Activated naive CD8-positive, alpha-beta T cell treated with anti-CD3 and anti-CD28 coated beads, Interleukin-2, amount 10 ng/mL, durations not matched to agents 7 days and 5 days (primary cell): ENCODE measurements around the gene LAYN. TPM values are rescaled to one million over a fixed set of nuclear protein-coding genes. Genes with fewer than 3 reads are reported as not detected.

Experiments used
- ATAC-seq: fragments of 150-1000 bp; cut with Tn5 transposase; one replicate; pipeline ENCODE4 v1.10.0; 2021; ENCODE audit warnings: low read depth, moderate library complexity
- POLR2A ChIA-PET: fragments of 350-600 bp; sonication (Branson Sonifier 250); formaldehyde crosslinking; loops from one replicate; lab custom pipeline; 2021; ENCODE audit warnings: antibody characterized with exemption; lab: Charles Lee
- DNase-seq: peaks from one replicate; pipeline ENCODE4 v3.0.0; 2021
- H3K27ac Mint-ChIP-seq: one replicate; pipeline ENCODE4 v1.8.0; 2022; ENCODE audit warnings: mild to moderate bottlenecking, mixed read lengths
- H3K27me3 Mint-ChIP-seq: one replicate; pipeline ENCODE4 v1.8.0; 2022; ENCODE audit warnings: mild to moderate bottlenecking, moderate library complexity, mixed read lengths
- H3K36me3 Mint-ChIP-seq: one replicate; pipeline ENCODE4 v1.8.0; 2021; ENCODE audit warnings: mild to moderate bottlenecking, mixed read lengths
- H3K4me1 Mint-ChIP-seq: one replicate; pipeline ENCODE4 v1.8.0; 2021; ENCODE audit warnings: mixed read lengths
- H3K4me3 Mint-ChIP-seq: one replicate; pipeline ENCODE4 v1.8.0; 2022; ENCODE audit warnings: mild to moderate bottlenecking, moderate library complexity, mixed read lengths
- H3K9me3 Mint-ChIP-seq: one replicate; pipeline ENCODE4 v1.8.0; 2021; ENCODE audit warnings: mixed read lengths
- total RNA-seq, 2 experiments: library from RNA; stranded (reverse); gene quantifications; one replicate each; pipeline ENCODE4 v1.2.3, GENCODE V29; 2021

Gene LAYN
- 10 to 100 TPM; 24.0 to 27.0 TPM for total RNA-seq

DNA sequence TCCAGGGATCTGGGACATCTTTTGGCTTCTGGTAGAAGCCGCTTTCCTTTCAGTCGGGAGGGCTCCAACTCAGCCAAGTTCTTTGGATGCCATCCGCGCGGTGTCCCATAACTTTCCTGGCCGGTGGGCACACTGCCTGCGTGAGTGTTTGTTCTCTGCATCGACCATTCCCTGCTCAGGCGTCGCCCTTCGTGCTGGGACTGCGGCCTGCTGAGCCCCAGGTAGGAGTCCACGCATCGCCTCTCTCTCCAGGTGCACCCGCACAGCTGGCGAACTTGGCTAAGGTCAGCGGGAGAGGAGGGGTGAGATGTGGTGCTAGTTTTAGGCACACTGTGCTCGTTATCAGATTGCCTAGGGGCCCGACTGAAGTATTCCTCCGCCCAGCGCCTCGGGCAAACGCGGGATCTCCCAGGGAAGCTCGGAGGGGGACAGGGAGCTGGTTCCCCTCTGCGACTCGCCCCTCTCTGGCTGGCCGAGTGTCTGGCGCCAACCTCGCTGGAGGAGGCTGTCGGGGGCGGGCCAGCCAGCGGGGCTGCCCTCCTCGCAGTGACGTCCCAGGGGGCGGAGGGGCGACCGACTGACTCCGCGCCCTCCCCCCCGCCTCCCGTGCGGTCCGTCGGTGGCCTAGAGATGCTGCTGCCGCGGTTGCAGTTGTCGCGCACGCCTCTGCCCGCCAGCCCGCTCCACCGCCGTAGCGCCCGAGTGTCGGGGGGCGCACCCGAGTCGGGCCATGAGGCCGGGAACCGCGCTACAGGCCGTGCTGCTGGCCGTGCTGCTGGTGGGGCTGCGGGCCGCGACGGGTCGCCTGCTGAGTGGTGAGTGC is at the start of gene LAYN:
Gene LAYN (plus strand): TSS at position 607 of the 823 bp plus-strand sequence. CDS start 124 bp downstream, at position 731.
- H3K4me3 Mint-ChIP-seq, result peak within 1 kb of the TSS; percentile 86
- DNase-seq (peak; percentile 84), ATAC-seq (peak; percentile 51)
- no peaks in the 10 kb centered on the region for H3K9me3 Mint-ChIP-seq
- peaks cover 49% of the 10 kb centered on the region for H3K4me1 Mint-ChIP-seq
- peak within 1 kb of the TSS; percentile 88 for H3K27ac Mint-ChIP-seq
- POLR2A ChIA-PET, result interaction anchor here (1.6 to 3.6 kb wide), 6 partner anchors 7 to 85 kb away, joined by 6 to 35 read pairs (median 11); partner anchors contain the start of genes BTG4 and HOATZ
- H3K36me3 Mint-ChIP-seq, result peaks cover 16% of the 10 kb centered on the region
- peaks cover 9% of the 10 kb centered on the region for H3K27me3 Mint-ChIP-seq

DNA sequence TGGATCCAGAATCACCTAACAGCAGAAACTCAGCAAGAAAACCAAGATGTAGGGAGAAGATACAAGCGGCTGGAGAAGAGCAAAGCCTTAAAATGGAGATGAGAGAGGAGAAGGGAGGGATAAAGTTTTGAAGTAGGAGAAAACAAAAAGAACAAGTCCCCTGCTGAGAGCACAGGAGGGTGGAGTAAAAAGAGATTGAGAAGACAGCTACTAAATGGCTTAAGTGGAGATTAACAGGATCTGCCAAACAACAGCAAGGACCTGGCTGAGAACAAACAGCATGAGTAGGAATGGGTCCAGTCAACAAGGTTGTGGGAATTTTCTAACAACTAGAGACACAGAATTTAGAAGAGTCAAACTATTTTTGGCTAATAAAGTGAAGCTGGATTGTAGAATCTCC is 46.5 kb upstream of the LAYN start:
- peaks cover 29% of the 10 kb centered on the region for H3K27me3 Mint-ChIP-seq
- no peak for ATAC-seq
- DNase-seq, result no peak
- H3K27ac Mint-ChIP-seq, result no peak overlapping the region
- POLR2A ChIA-PET, result no interaction called here
- H3K4me3 Mint-ChIP-seq, result no peak overlapping the region
- no peaks in the 10 kb centered on the region for H3K4me1 Mint-ChIP-seq
- H3K9me3 Mint-ChIP-seq, result no peaks in the 10 kb centered on the region
- no peaks in the 10 kb centered on the region for H3K36me3 Mint-ChIP-seq

GRCh38 chr11:111499483-111499882 is 41.0 kb upstream of the LAYN start:
- no peak overlapping the region for H3K4me3 Mint-ChIP-seq
- POLR2A ChIA-PET, result no interaction called here
- H3K4me1 Mint-ChIP-seq, result no peaks in the 10 kb centered on the region
- DNase-seq (no peak), ATAC-seq (no peak)
- peaks cover 28% of the 10 kb centered on the region for H3K27me3 Mint-ChIP-seq
- no peaks in the 10 kb centered on the region for H3K9me3 Mint-ChIP-seq
- no peak overlapping the region for H3K27ac Mint-ChIP-seq
- H3K36me3 Mint-ChIP-seq, result no peaks in the 10 kb centered on the region

- no peak overlapping the region for H3K4me3 Mint-ChIP-seq
- no peaks in the 10 kb centered on the region for H3K4me1 Mint-ChIP-seq
- no peaks in the 10 kb centered on the region for H3K36me3 Mint-ChIP-seq
- no peak for DNase-seq
- no peak for ATAC-seq
- H3K9me3 Mint-ChIP-seq, result peaks cover under 1% of the 10 kb centered on the region
- POLR2A ChIA-PET, result no interaction called here
- no peak overlapping the region for H3K27ac Mint-ChIP-seq
- peaks cover 25% of the 10 kb centered on the region for H3K27me3 Mint-ChIP-seq
These were observed 40.0 kb upstream of the LAYN start for GRCh38 chr11:111500481-111500880.

DNA sequence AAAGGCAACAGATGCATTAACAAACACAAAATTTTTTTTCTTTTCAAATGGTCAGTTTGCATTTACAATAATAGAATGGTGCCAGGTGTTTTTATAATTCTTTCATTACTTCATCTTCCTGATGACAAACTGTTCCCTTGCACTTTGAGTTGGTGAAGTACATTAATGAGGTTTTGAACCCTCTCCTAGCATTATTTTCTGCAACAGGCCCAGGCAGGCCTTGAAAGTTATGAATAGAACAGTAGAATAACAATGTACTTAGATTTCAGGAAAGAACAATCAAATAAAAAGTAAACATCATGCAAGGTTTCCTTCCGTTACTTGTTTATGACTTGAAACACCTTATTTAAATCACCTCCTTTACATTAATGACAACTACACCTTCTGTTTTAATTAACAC is 37.9 kb upstream of the LAYN start:
- Mint-ChIP-seq H3K27ac (no peak overlapping the region), H3K9me3 (peaks cover 2% of the 10 kb centered on the region), H3K4me3 (no peak overlapping the region), H3K36me3 (no peaks in the 10 kb centered on the region), H3K4me1 (no peaks in the 10 kb centered on the region), H3K27me3 (peaks cover 31% of the 10 kb centered on the region)
- ATAC-seq (no peak), DNase-seq (no peak)
- POLR2A ChIA-PET, result interaction anchor here (1.2 kb wide), 1 partner anchor 39 kb away, joined by 3 read pairs; no protein-coding TSS in a partner anchor

DNA sequence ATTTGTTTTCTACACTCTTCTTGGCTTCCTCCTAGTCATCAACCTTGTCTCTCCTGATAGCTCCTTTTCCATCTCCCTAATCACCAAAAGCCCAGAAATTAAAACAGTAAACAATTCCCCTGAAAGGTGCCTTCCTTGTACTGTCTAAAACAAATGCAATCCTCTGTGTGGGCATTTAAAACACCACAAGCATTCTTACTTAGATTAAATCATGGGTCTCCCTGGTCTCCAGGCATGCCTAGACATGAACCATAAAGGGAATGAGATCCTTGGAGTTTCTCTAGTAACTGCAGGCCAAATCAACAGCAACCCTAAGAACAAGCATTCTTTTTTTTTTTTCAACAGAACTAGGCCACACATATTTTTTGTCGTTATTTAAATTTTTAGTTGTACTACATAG is 30.2 kb upstream of the LAYN start:
- POLR2A ChIA-PET, result interaction anchor here (1.1 kb wide), 1 partner anchor 29 kb away, joined by 3 read pairs; no protein-coding TSS in a partner anchor
- Mint-ChIP-seq H3K36me3 (peaks cover 6% of the 10 kb centered on the region), H3K4me3 (no peak overlapping the region), H3K4me1 (peaks cover 21% of the 10 kb centered on the region), H3K9me3 (peaks cover 8% of the 10 kb centered on the region), H3K27me3 (peaks cover 40% of the 10 kb centered on the region), H3K27ac (peak overlapping the region; percentile 66)
- no peak for ATAC-seq
- no peak for DNase-seq

- ATAC-seq (peak; percentile 65), DNase-seq (peak; percentile 62)
- POLR2A ChIA-PET, result interaction anchor here (1.4 to 3.5 kb wide), 4 partner anchors 11 to 28 kb away, joined by 5 to 40 read pairs (median 22); partner anchors contain the start of gene LAYN
- Mint-ChIP-seq H3K36me3 (peaks cover 6% of the 10 kb centered on the region), H3K4me3 (peak within 1 kb of the TSS; percentile 89), H3K4me1 (peaks cover 21% of the 10 kb centered on the region), H3K27me3 (peaks cover 35% of the 10 kb centered on the region), H3K27ac (peak within 1 kb of the TSS; percentile 88), H3K9me3 (peaks cover 6% of the 10 kb centered on the region)
These were observed 28.0 kb upstream of the LAYN start, which contains the start of gene BTG4 for GRCh38 chr11:111512296-111513239. Gene BTG4 (minus strand): TSS chr11:111512386. CDS start chr11:111498776, 13,610 bp downstream.

DNA sequence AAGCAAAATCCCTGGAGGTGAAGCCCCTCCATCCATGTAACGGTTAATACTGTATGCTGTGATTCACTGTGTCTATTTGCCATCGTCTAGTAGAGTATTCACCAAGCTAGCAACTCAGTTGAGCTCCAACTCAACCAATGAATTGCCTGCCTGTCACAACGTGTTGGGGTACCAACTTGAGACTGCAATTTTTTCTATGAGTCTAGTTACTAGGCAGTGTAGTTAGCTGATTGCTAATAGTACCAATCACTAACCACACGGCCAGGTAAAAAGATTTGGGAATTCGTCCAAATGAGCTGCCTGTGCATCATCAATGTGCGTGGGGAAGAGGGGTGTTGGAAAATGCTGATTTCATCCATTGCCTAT is 27.3 kb upstream of the LAYN start:
- Mint-ChIP-seq H3K4me1 (peaks cover 17% of the 10 kb centered on the region), H3K9me3 (peaks cover 2% of the 10 kb centered on the region), H3K36me3 (peaks cover 6% of the 10 kb centered on the region), H3K27me3 (peaks cover 28% of the 10 kb centered on the region), H3K27ac (no peak overlapping the region), H3K4me3 (peak overlapping the region; percentile 70)
- ATAC-seq, result no peak
- POLR2A ChIA-PET, result interaction anchor here (1.4 to 3.5 kb wide), 4 partner anchors 10 to 27 kb away, joined by 5 to 40 read pairs (median 22); partner anchors contain the start of gene LAYN
- no peak for DNase-seq

- H3K27me3 Mint-ChIP-seq, result peaks cover 27% of the 10 kb centered on the region
- H3K4me1 Mint-ChIP-seq, result peaks cover 17% of the 10 kb centered on the region
- H3K9me3 Mint-ChIP-seq, result peaks cover 2% of the 10 kb centered on the region
- H3K4me3 Mint-ChIP-seq, result peak within 1 kb of the TSS; percentile 83
- POLR2A ChIA-PET, result interaction anchor here (3.4 to 3.5 kb wide), 2 partner anchors 18 to 26 kb away, joined by 35 to 40 read pairs; partner anchors contain the start of gene LAYN
- ATAC-seq (peak; percentile 19), DNase-seq (peak; percentile 56)
- peaks cover 6% of the 10 kb centered on the region for H3K36me3 Mint-ChIP-seq
- H3K27ac Mint-ChIP-seq, result no peak within 1 kb of the TSS
These were observed 26.1 kb upstream of the LAYN start, which contains the start of gene HOATZ for GRCh38 chr11:111514216-111515031. Gene HOATZ (plus strand): TSS chr11:111514778. CDS start chr11:111514785, 7 bp downstream.

DNA sequence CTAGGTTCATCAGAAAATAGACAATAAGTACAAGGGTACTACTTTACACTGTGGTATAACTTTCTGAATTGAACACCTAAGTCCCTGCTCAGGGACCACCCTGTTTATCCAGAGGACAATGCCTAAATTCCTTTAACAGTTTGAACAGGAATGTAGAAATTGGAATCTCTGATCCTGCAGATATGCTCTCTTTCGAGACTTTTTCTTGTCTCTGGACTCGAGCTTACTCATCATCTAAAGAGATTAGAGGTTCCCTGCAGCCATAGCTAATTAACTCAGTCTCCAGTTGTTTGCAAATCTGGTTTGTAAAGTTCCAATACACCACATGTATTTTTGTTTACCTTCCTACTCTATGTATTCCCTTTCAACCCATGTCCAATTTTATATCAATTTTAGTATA is 24.9 kb upstream of the LAYN start:
- Mint-ChIP-seq H3K4me3 (no peak overlapping the region), H3K27me3 (peaks cover 21% of the 10 kb centered on the region), H3K4me1 (peaks cover 15% of the 10 kb centered on the region), H3K9me3 (no peaks in the 10 kb centered on the region), H3K27ac (no peak overlapping the region), H3K36me3 (peaks cover 1% of the 10 kb centered on the region)
- DNase-seq (no peak), ATAC-seq (no peak)
- POLR2A ChIA-PET, result no interaction called here

- ATAC-seq (no peak), DNase-seq (no peak)
- Mint-ChIP-seq H3K27me3 (peaks cover 7% of the 10 kb centered on the region), H3K9me3 (no peaks in the 10 kb centered on the region), H3K27ac (no peak overlapping the region), H3K4me3 (no peak overlapping the region), H3K36me3 (peaks cover 1% of the 10 kb centered on the region), H3K4me1 (peaks cover 15% of the 10 kb centered on the region)
- POLR2A ChIA-PET, result interaction anchor here (0.7 kb wide), 1 partner anchor 23 kb away, joined by 3 read pairs; no protein-coding TSS in a partner anchor
These were observed 21.9 kb upstream of the LAYN start for GRCh38 chr11:111518668-111519067.

DNA sequence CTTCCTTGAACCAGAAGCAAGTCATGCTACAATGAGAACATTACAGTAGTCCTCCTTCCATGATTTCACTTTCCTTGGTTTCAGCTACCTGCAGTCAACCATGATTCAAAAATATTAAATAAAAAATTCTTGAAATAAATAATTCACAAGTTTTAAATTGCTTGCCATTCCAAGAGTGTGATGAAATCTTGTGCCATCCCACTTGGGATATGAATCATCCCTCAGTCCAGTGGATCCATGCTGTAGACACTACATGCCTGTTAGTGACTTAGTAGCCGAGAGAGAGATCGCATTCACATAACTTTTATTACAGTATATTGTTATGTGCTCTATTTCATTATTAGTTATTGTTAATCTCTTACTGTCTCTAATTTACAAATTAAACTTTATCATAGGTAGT is 20.0 kb upstream of the LAYN start:
- Mint-ChIP-seq H3K27ac (no peak overlapping the region), H3K36me3 (peaks cover 4% of the 10 kb centered on the region), H3K27me3 (peaks cover 1% of the 10 kb centered on the region), H3K4me1 (peaks cover 19% of the 10 kb centered on the region), H3K9me3 (no peaks in the 10 kb centered on the region), H3K4me3 (no peak overlapping the region)
- DNase-seq, result no peak
- ATAC-seq, result no peak
- POLR2A ChIA-PET, result no interaction called here
